DMS 273 (cell line): ENCODE results near the gene RNF8.
"Not testable (repeated sequence)": the region's sequence is repeated elsewhere in the genome, so short reads cannot be mapped to it uniquely, and the experiment has no call there.

Experiments used
- DNase-seq: peaks from one replicate; lab custom pipeline; 2025; ENCODE audit not compliant: unreplicated experiment; lab: John Stamatoyannopoulos, UW

RNF8 gene

DNA sequence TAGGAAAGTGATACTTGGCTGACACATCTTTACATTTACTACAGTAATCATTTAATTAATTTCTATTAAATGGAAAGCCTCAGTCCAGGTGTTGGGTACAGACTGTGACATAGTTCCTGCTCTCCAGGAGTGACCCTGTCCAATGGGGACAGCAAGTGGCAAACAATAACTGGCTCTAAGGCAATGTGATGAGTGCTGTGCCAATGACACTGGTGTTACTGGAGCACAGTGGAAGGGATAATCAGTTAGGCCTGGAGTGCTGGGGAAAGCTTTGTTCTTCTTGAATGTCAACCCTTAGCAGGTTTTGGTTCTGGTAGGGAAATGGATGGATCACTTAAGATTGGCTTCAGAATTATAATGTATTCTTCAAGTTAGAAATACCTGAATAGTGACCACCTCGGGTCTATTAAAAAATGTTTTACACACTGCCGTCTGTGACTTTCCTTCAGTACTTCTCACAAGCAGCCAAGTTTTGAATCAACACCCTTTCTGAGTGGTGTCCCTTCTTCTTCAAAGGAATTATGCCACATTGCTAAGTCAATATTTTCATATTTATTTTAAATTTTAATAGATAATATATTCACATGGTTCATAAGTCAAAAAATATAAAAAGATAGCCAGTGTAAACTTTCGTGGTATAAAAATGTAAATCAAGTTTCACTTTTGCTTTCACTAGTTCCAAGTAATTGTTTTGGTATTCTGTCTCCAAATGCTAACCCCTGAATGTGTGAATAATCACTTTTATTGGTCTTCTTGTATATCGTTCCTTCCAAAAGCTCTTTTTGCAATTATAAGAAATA, 88.8 kb downstream of the RNF8 start:
- DNase-seq = no peak

DNA sequence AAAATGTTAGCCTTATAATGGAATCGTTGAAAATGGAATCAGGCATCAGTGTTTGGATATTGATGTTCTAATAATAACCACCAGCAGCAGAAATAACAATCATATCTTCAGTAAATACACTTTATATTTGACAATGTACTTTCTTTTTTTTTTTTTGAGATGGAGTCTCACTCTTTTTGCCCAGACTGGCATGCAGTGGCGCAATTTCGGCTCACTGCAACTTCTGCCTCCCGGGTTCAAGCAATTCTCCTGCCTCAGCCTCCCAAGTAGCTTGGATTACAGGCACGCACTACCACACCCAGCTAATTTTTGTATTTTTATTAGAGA, 89.4 kb downstream of the RNF8 start:
- not testable (repeated sequence) for DNase-seq
